C4-2B (cell line): Measurements from ENCODE around the gene MYL10.

Source experiments
- H3K27ac ChIP-seq: fragments of 450-650 bp; 2 replicates; pipeline ENCODE4 v1.5.1; 2017
- CTCF ChIP-seq: fragments of 450-650 bp; conservative IDR thresholded peaks from 2 replicates; pipeline ENCODE4 v1.5.1; 2017; ENCODE audit warnings: mild to moderate bottlenecking
- ZFX ChIP-seq: fragments of 450-650 bp; IDR thresholded peaks from 2 replicates; pipeline ENCODE4 v1.6.1; 2017

The MYL10 gene

GRCh38 chr7:101618916-101619315 is 10.2 kb downstream of the MYL10 start:
- no peak overlapping the region for H3K27ac ChIP-seq

GRCh38 chr7:101618207-101618839 is 10.8 kb downstream of the MYL10 start:
- no peak overlapping the region for H3K27ac ChIP-seq
- TF ChIP-seq CTCF (no peak), ZFX (no peak)

More at GRCh38 chr7:101618916-101619315, 10.2 kb downstream of the MYL10 start:
- TF ChIP-seq CTCF (no peak), ZFX (no peak)

GRCh38 chr7:101617451-101618206 is 11.5 kb downstream of the MYL10 start:
- TF ChIP-seq CTCF, result no peak
- no peak for TF ChIP-seq ZFX
- no peak overlapping the region for H3K27ac ChIP-seq

GRCh38 chr7:101615446-101615845 is 13.7 kb downstream of the MYL10 start:
- H3K27ac ChIP-seq, result no peak overlapping the region
- no peak for TF ChIP-seq CTCF
- no peak for TF ChIP-seq ZFX

- TF ChIP-seq CTCF (no peak), ZFX (no peak)
- no peak overlapping the region for H3K27ac ChIP-seq
These were observed 14.2 kb downstream of the MYL10 start for GRCh38 chr7:101614939-101615302.

GRCh38 chr7:101614098-101614938 is 14.8 kb downstream of the MYL10 start:
- H3K27ac ChIP-seq, result no peak overlapping the region
- TF ChIP-seq CTCF (no peak), ZFX (no peak)
